ENCODE results near the gene ASPSCR1.

- TF ChIP-seq POLR2A (IDR thresholded peaks at IDR 0.05; ENCODE audit: low read depth, low read length) (no peak), POLR2AphosphoS5 (IDR thresholded peaks at IDR 0.05; ENCODE audit: low read depth, low read length) (no peak), SPI1 (IDR thresholded peaks at IDR 0.05; ENCODE audit: low read depth, low read length) (no peak), PAX5 (IDR thresholded peaks at IDR 0.05; ENCODE audit: insufficient read depth, low read length, severe bottlenecking) (no peak), TAF1 (IDR thresholded peaks at IDR 0.05; ENCODE audit: low read depth, low read length) (no peak), POU2F2 (IDR thresholded peaks at IDR 0.05; ENCODE audit: low read depth, low read length) (no peak)
Measured at GRCh38 chr17:82013341-82013740, 35.9 kb downstream of the ASPSCR1 start.

Measured in GM12891 (cell line).